Neural progenitor cell (in vitro differentiated cells): Measurements from ENCODE around the gene LPXN.

Experiments
- EZH2phosphoT487 ChIP-seq: fragments of 200-600 bp; sonication (generic); IDR thresholded peaks from 2 replicates; pipeline ENCODE4 v1.6.1; 2017; ENCODE audit warnings: antibody characterized with exemption
- TF ChIP-seq, protein P1 (sequence below): fragments of 200-600 bp; sonication (generic); IDR thresholded peaks from 2 replicates; pipeline ENCODE4 v1.5.1; 2017; ENCODE audit warnings: antibody characterized with exemption, mild to moderate bottlenecking

DNA sequence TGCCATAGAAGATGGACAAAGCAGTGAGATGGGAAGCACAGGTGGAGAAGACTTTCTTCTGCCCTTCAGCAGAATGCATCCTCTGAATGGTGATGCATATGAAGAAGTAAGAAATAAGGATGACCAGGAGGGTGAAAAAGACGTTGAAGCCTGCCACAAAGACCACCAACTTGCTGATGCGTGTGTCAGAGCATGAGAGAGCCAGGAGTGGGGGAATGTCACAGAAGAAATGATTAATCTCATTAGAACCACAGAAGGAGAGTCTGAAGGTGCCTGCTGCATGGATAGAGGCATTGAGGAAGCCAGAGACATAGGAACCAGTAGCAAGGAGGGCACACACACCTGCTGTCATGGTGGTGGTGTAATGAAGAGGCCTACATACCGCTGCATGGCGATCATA, 68.3 kb downstream of the LPXN start:
- TF ChIP-seq, protein P1, sequence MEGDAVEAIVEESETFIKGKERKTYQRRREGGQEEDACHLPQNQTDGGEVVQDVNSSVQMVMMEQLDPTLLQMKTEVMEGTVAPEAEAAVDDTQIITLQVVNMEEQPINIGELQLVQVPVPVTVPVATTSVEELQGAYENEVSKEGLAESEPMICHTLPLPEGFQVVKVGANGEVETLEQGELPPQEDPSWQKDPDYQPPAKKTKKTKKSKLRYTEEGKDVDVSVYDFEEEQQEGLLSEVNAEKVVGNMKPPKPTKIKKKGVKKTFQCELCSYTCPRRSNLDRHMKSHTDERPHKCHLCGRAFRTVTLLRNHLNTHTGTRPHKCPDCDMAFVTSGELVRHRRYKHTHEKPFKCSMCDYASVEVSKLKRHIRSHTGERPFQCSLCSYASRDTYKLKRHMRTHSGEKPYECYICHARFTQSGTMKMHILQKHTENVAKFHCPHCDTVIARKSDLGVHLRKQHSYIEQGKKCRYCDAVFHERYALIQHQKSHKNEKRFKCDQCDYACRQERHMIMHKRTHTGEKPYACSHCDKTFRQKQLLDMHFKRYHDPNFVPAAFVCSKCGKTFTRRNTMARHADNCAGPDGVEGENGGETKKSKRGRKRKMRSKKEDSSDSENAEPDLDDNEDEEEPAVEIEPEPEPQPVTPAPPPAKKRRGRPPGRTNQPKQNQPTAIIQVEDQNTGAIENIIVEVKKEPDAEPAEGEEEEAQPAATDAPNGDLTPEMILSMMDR, result no peak
- TF ChIP-seq EZH2phosphoT487, result no peak
